Stomach (tissue), 4 donors: Measurements from ENCODE around the gene CCNB2.

Source experiments
- CTCF ChIP-seq, 7 experiments: fragments of 450-650 bp in 4 of 7; fragments of 200-600 bp in 3 of 7; sonication (generic) in 3 of 7; IDR thresholded peaks; one replicate each; pipeline ENCODE4 v1.5.1; 2016 to 2019; ENCODE audit warnings: antibody characterized with exemption in 7 of 7, control low read depth in 2 of 7, mild to moderate bottlenecking in 1 of 7
- POLR2A ChIP-seq, 4 donors: fragments of 450-650 bp; IDR thresholded peaks; one replicate each; pipeline ENCODE4 v1.6.1; 2016; ENCODE audit warnings: antibody characterized with exemption in 4 of 4, control low read depth in 2 of 4, mild to moderate bottlenecking in 1 of 4, moderate library complexity in 1 of 4
- POLR2AphosphoS5 ChIP-seq, 3 donors: sonication (generic); formaldehyde crosslinking; IDR thresholded peaks; one replicate each; pipeline ENCODE4 v1.6.1; 2016; ENCODE audit warnings: antibody characterized with exemption in 3 of 3

GRCh38 chr15:59174151-59174834 lies 69.3 kb downstream of the CCNB2 start:
- TF ChIP-seq CTCF (IDR thresholded peaks at IDR 0.05): no peak
- no peak for TF ChIP-seq POLR2AphosphoS5 (IDR thresholded peaks at IDR 0.05)
- TF ChIP-seq POLR2A (IDR thresholded peaks at IDR 0.05): no peak
